RPMI8226 (cell line): Measurements from ENCODE around the gene PSMD9.
"Not testable (repeated sequence)": the region's sequence is repeated elsewhere in the genome, so short reads cannot be mapped to it uniquely, and the experiment has no call there.

ENCODE experiments used
- DNase-seq: peaks from one replicate; pipeline ENCODE4 v3.0.0-alpha.2; 2015

Gene PSMD9

DNA sequence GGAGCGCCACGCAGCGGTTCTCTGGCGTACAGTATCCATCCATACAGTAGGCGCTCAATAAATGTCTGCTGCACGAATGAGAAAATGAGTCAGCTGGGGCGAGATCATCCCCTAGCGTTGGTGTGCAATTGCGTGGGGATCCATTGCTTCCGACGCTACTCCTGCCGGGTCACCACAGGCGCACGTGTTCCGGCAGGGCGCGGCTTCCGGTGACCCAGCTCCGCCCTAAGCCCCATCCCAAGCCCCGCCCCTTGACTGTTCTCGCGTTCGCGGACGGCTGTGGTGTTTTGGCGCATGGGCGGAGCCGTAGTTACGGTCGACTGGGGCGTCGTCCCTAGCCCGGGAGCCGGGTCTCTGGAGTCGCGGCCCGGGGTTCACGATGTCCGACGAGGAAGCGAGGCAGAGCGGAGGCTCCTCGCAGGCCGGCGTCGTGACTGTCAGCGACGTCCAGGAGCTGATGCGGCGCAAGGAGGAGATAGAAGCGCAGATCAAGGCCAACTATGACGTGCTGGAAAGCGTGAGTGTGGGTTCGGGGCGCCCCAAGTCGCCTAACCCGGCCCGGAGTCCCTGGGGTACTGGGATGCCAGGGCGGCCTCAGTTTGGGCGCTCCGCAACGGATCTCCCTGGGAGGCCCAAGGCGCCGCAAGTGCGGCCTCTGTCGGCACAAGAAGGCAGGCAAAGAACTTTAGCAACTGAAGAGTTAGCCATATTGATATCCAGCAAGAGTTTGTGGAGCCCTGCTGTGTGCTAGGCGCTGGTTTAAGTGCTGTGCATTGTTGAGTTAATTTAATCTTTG, at the start of gene PSMD9:
Gene PSMD9, plus strand, starts transcription at position 313 of the 796 bp plus-strand sequence. Its CDS starts 67 bp downstream, at position 380.
- peak; percentile 99 for DNase-seq

- peak; percentile 99 for DNase-seq
Observed at GRCh38 chr12:121839106-121839992, 49.2 kb upstream of the PSMD9 start.

GRCh38 chr12:121839993-121840761, 48.4 kb upstream of the PSMD9 start:
- no peak for DNase-seq

DNA sequence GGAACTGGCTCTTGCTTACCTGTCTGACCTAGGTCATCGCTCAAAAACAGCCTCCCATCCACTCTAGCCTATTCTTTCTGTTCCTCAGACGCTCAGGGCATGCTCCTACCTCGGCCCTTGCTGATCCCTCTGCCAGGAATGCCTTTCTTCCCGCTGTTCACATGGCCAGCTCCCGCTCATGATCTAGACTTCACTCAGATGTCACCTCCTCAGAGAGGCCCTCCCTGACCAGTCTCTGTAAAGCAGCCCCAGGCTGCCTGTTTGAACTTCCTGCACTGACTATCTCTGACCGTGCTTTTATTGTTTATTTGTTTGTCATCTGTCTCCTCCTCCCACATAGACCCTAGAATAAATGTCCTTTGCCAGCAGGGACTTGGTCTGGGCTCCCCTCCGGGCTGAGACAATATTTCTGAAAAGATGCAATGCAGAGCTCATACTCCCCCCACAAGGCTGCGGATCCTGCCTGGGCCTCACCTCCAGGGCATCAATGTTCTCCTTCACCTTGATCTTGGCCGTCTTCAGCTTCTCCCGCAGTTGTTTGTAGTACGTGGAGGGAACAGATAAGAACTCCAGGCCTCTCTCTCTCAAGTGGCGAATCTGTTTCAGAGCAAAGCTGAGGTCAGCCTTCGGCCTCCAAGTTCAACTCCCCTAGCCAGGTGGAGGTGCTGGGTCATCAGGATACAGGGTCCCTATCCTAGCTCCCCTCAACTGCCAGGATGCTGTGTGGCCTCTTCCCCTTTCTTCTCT, 45.2 kb upstream of the PSMD9 start:
- DNase-seq, result no peak

- no peak for DNase-seq
Observed at GRCh38 chr12:121845701-121846100, 42.9 kb upstream of the PSMD9 start.

DNA sequence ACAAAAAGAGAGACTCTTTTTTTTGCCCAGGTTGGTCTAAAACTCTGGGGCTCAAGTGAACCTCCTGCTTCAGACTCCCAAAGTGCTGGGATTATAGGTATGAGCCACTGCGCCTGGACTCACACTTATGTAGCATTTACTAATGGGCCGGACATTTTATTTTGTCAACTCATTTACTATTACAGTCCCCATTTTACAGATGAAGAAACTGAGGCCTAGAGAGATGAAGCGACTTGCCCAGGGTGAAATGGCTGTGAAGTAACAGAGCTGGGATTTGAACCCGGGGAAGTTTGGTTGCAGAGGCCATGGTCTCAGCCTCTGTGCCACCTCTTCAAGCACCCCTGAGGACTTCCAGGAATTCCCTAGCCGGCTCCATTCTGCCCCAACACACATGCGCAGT, 39.4 kb upstream of the PSMD9 start:
- no peak for DNase-seq

DNA sequence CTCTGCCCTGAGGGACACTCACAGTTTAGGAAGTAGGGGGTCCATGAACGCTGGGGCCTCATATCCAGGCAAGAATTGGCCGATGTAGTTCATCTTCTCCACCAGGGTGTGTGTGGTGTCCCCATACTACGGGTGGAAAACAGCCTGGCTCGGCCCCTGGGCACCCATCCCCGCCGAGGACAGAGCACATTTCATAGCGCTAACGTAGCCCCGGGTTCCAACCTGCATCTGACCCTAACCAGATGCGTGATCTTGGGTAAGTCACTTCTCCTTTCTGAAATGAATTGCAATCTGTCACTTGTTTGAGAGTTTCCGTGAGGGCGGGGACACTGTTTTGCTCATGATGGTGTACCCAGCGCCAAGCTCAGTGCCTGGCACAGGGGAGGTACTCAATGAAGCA, 38.9 kb upstream of the PSMD9 start:
- peak; percentile 41 for DNase-seq

DNA sequence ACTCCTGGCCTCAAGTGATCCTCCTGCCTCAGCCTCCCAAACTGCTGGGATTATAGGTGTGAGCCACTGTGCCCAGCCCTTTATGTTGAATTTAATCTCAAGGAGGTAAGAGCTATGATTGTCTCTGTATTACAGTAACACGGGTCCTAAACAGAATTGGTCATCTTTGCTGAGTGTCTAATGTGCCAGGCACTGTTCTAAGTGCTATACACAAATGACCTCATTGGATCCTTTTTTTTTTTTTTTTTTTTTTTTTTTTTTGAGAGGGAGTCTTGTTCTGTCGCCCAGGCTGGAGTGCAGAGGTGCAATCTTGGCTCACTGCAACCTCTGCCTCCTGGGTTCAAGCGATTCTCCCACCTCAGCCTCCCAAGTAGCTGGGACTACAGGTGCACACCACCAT, 36.2 kb upstream of the PSMD9 start:
- DNase-seq, result not testable (repeated sequence)

DNA sequence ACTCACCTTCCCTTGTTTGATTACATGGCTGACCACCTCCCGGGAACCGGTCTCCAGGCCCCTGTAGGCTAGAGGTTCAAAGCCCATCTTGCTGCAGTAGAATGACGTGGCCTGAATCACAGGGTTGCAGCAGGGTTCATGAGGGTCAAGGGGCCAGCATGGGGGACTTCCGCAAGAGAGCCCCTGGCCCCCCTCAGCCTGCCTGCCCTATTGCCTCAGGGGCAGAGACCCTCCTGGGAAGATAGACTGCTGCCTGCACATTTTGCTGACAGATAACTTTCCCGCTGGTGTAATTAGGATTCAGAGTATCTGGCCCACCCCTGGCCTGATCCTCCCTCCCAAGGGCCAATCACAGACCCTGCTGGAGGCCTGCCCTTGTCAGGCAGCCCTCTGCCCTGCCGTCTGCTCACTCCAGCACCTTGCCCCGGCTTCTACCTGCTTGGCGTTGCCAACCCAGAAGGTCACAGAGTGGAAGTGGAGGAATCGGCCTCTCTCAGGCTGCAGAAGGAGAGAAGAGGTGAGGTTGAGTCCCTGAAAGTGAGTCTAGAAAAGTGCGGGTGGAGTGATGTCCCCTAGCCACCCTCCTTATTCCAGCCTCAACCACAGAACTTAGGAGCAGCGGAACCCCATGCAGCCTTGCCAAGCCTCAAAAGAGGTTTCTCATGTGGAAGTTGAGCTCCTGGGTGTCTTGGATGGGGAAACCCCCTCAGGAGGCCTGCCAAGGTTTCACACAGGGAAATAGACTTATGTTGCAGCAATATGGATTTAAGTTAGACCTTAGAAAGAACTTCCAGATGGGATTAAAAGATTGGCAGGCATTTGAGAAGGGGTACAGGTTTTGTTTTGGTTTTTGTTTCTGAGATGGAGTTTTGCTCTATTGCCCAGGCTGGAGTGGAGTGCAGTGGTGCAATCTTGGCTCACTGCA, 31.0 kb upstream of the PSMD9 start:
- peak; percentile 43 for DNase-seq

- no peak for DNase-seq
Observed at GRCh38 chr12:121858318-121858661, 30.3 kb upstream of the PSMD9 start.

DNA sequence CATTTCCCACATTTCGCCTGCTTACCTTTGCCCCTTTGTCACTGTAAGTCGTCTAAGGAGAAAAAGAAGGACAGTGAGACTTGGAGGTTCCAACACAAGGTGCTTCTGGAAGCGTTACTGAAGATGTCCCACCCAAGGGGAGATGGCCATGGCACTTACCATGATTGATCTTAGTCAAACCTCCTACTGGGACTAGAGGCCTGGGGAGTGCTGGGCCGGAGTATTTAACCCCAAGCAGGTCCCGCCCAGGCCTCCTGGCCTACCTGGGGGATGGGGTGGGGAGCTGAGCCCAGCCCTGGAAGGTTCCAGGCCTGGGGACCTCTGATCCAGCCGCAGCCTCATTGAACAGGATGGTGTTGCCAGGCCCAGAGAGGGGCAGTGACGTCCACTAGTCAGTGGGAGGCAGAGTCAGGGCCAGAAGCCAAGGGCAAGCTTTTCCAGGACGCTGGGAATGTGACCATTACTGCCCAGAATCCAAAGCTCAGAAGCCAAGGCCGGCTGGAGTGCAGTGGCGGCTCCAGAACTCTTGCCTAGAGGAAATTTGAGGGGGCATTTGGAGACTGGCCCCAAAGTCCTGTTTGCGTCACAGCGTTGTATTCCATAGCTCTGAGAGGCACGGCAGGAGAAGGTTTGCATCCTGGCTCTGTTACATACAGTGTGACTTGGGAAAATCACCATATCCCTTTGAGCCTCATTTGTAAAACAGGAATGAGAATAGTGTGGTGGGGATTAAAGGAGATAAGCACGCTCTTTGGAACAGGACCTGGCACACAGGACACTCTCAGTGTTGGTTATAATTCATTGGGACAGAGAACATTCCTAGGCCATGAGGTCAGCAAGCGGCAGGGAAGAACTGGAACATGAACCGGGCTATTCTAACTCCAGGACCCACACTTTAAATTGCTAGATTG, 29.7 kb upstream of the PSMD9 start, which contains the start of gene HPD:
Gene HPD, minus strand, starts transcription at position 198 of the 911 bp plus-strand sequence. Its CDS starts 36 bp downstream, at position 162.
- no peak for DNase-seq

DNA sequence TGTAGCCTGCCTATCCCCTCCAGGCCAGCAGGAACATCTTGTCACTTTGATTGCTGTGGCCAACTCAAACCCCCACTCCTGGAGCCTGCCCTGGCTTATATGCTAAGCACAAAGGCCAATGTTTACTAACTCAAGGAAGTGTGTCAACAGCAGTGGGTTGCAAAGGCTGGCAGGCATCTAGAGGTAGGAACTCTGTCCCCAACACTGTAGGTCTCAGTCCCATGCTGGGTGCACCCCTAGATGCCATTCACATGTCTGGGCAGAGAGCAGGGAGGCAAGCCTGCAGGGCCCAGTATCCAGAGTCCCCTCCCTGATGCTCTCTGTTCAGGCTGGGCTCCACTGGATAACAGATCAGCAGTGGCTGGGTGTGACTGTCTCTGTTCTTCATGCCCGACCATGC, 28.3 kb upstream of the PSMD9 start:
- no peak for DNase-seq

DNA sequence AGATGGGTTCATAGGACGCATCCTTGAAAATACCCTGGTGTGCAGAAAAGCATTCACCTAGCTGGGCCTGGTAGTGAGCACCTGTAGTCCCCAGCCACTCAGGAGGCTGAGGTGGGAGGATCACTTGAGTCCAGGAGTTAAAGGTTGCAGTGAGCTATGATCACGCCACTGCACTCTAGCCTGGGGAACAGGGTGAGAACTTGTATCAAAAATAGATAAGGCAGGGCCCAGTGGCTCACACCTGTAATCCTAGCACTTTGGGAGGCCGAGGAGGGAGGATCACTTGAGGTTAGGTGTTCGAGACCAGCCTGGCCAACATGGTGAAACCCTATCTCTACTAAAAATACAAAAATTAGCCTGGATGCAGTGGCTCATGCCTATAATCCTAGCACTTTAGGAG, 27.9 kb upstream of the PSMD9 start:
- not testable (repeated sequence) for DNase-seq

DNA sequence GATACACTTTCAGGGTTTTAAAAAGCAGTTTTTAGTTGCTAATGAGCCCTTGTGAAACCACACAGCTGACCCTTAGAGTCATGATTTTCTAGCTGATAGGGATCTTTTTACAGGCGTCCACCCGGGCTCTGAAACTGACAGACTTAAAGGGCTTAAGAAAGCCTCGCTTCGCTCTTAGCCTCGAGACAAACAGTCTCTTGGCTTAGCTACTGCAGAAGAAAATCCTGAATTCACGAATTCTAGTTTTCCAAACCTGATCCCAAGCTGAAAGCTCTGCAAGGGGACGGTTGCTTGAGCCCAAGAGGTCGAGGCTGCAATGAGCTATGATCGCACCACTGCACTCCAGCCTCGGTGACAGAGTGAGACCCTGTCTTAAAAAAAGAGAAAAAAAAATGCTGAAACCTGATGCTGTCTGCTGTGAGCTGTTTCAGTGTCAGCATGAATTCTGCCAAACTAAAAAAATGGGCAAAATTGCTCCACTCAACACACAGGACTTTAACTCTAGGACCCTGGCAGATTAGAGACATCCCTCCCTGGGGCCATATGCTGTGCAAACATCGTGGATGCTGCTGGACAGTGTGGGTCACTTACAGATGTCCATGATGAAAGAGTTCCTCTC, 26.8 kb upstream of the PSMD9 start:
- no peak for DNase-seq

- DNase-seq, result no peak
Observed at GRCh38 chr12:121866331-121866730, 22.3 kb upstream of the PSMD9 start.

DNA sequence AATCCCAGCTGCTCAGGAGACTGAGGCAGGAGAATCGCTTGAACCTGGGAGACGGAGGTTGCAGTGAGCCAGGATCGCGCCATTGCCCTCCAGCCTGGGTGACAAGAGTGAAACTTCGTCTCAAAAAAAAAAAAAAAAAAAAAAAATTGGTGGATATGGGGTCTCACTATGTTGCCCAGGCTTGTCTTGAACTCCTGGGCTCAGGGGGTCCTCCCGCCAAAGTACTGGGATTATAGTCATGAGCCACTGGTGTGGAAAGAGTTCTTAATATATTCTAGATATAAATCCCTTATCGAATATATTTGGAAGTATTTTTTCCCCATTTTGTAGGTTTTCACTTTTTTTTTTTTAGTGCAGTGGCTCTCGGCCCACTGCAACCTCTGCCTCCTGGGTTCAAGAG, 19.4 kb upstream of the PSMD9 start:
- DNase-seq, result not testable (repeated sequence)

GRCh38 chr12:121871467-121871866, 17.1 kb upstream of the PSMD9 start:
- no peak for DNase-seq

GRCh38 chr12:121872546-121873215, 15.9 kb upstream of the PSMD9 start:
- no peak for DNase-seq

GRCh38 chr12:121873216-121873569, 15.4 kb upstream of the PSMD9 start:
- no peak for DNase-seq
